HG03571 (cell line): Measurements from ENCODE around the gene MLX.
"Not testable (repeated sequence)": the region's sequence is repeated elsewhere in the genome, so short reads cannot be mapped to it uniquely, and the experiment has no call there.

Source experiments
- ATAC-seq: cut with Tn5 transposase; IDR thresholded peaks from one replicate; pipeline ENCODE4 v1.9.1; 2021; ENCODE audit not compliant: unreplicated experiment

Gene MLX

GRCh38 chr17:42536048-42536371 is 30.9 kb upstream of the MLX start, which contains the start of gene NAGLU:
NAGLU (plus strand) TSS chr17:42536241; CDS start chr17:42536273, 32 bp downstream.
- peak; percentile 67 for ATAC-seq

- ATAC-seq = peak; percentile 59
Observed at GRCh38 chr17:42536372-42537155, 30.3 kb upstream of the MLX start.

- no peak for ATAC-seq
Observed at GRCh38 chr17:42537156-42537805, 29.6 kb upstream of the MLX start.

- no peak for ATAC-seq
Observed at GRCh38 chr17:42537826-42538451, 29.0 kb upstream of the MLX start.

- no peak for ATAC-seq
Observed at GRCh38 chr17:42538482-42538881, 28.4 kb upstream of the MLX start.

GRCh38 chr17:42540558-42540957 is 26.3 kb upstream of the MLX start:
- not testable (repeated sequence) for ATAC-seq

- ATAC-seq = no peak
Observed at GRCh38 chr17:42541041-42541833, 25.7 kb upstream of the MLX start.

GRCh38 chr17:42543190-42544079 is 23.5 kb upstream of the MLX start:
- ATAC-seq = no peak

- ATAC-seq = no peak
Observed at GRCh38 chr17:42544874-42545283, 22.0 kb upstream of the MLX start.

GRCh38 chr17:42545755-42546505 is 21.0 kb upstream of the MLX start:
- ATAC-seq = not testable (repeated sequence)

GRCh38 chr17:42547001-42547461 is 19.9 kb upstream of the MLX start:
- ATAC-seq = no peak

GRCh38 chr17:42547698-42548069 is 19.2 kb upstream of the MLX start:
- ATAC-seq = no peak

- peak; percentile 63 for ATAC-seq
Observed at GRCh38 chr17:42548070-42548837, 18.6 kb upstream of the MLX start.

GRCh38 chr17:42548993-42549755 is 17.7 kb upstream of the MLX start:
- no peak for ATAC-seq

- ATAC-seq = not testable (repeated sequence)
Observed at GRCh38 chr17:42552736-42553135, 14.2 kb upstream of the MLX start, which contains the start of gene HSD17B1. HSD17B1 (plus strand) TSS chr17:42552923; CDS start chr17:42552934, 11 bp downstream.

GRCh38 chr17:42553161-42553818 is 13.6 kb upstream of the MLX start:
- ATAC-seq = no peak

GRCh38 chr17:42553866-42554249 is 13.0 kb upstream of the MLX start:
- ATAC-seq = no peak
